ENCODE results near the gene IKZF2. TPM values are rescaled to one million over a fixed set of nuclear protein-coding genes. Genes with fewer than 3 reads are reported as not detected.

Gene IKZF2
- total and polyA plus RNA-seq, 4 donors: 1.3 to 51.4 (median 7.3) TPM

DNA sequence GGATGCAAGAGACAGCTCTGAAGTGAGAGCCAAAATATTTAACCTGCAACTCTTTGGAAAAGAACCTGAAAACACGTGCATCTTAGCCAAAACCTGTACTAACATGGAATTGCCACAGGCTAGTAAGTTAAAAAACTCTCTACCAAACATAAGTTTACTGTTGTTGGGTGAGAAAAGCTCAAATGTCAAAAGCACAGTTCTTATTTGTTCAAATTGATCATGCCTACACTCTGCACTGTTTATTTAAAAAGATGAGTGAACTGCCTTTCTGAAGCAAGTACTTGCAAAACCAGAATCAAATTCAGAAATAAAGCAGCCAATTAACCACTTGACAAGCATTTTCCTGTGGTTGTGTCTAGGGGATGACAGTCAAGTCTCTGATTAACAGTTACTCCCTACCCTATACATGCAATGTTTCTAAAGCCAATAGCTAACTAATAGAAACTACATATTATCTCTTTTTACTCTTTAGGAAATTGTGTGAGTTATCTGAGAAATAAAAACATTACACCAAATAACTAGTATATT is 5.6 kb downstream of the IKZF2 start:
- no peak for DNase-seq
- Histone ChIP-seq H3K9me3 (ENCODE audit: control insufficient read depth in 4 of 4, insufficient read depth in 3 of 4, low read length in 3 of 4) (no peaks in the 10 kb centered on the region), H3K27me3 (ENCODE audit: control insufficient read depth in 3 of 3, insufficient read depth in 3 of 3, low read length in 2 of 3) (no peaks in the 10 kb centered on the region), H3K27ac (ENCODE audit: low read depth in 1 of 2, low read length in 1 of 2) (no peak overlapping the region), H3K36me3 (ENCODE audit: control insufficient read depth in 4 of 4, insufficient read depth in 4 of 4, low read length in 4 of 4) (no peaks in the 10 kb centered on the region), H3K4me1 (ENCODE audit: control insufficient read depth in 5 of 5, insufficient read depth in 5 of 5, low read length in 5 of 5) (peaks cover 0 to 8% (median 0%) of the 10 kb centered on the region in 5 donors), H3K4me3 (no peak overlapping the region), H3K9ac (ENCODE audit: insufficient read depth in 1 of 2, low read length in 2 of 2) (no peak overlapping the region)
- ATAC-seq (ENCODE audit: insufficient read depth, low FRiP score): no peak
- WGBS, 2 donors: 51 to 64% methylated on average over 1 of the region's 1 CpG
- TF ChIP-seq, protein P1, sequence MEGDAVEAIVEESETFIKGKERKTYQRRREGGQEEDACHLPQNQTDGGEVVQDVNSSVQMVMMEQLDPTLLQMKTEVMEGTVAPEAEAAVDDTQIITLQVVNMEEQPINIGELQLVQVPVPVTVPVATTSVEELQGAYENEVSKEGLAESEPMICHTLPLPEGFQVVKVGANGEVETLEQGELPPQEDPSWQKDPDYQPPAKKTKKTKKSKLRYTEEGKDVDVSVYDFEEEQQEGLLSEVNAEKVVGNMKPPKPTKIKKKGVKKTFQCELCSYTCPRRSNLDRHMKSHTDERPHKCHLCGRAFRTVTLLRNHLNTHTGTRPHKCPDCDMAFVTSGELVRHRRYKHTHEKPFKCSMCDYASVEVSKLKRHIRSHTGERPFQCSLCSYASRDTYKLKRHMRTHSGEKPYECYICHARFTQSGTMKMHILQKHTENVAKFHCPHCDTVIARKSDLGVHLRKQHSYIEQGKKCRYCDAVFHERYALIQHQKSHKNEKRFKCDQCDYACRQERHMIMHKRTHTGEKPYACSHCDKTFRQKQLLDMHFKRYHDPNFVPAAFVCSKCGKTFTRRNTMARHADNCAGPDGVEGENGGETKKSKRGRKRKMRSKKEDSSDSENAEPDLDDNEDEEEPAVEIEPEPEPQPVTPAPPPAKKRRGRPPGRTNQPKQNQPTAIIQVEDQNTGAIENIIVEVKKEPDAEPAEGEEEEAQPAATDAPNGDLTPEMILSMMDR (IDR thresholded peaks at IDR 0.05; ENCODE audit: control extremely low read depth, extremely low read depth): no peak

DNA sequence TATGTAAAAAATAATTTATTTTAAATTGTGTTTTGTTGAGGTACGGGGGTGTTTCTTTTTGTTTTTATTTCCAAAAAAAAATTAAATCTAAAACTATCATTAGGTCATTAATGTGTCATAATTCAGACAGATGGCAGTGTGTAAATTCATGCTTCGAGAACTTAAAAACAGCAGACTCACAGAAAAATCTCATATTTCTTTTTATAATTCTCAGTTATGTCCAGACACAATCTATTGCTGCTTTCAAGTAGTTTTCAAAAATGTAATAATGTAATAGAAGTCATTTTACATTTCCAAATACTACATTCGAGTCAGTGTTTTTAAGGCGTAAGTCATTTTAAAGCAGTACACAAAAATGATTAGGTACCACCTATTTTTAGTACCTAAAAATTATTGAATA is 14.3 kb downstream of the IKZF2 start:
- Histone ChIP-seq H3K4me1 (ENCODE audit: control insufficient read depth in 5 of 5, insufficient read depth in 5 of 5, low read length in 5 of 5) (no peaks in the 10 kb centered on the region), H3K36me3 (ENCODE audit: control insufficient read depth in 4 of 4, insufficient read depth in 4 of 4, low read length in 4 of 4) (no peaks in the 10 kb centered on the region), H3K27me3 (ENCODE audit: control insufficient read depth in 3 of 3, insufficient read depth in 3 of 3, low read length in 2 of 3) (no peaks in the 10 kb centered on the region), H3K9me3 (ENCODE audit: control insufficient read depth in 4 of 4, insufficient read depth in 3 of 4, low read length in 3 of 4) (no peaks in the 10 kb centered on the region), H3K4me3 (no peak overlapping the region), H3K27ac (ENCODE audit: low read depth in 1 of 2, low read length in 1 of 2) (no peak overlapping the region), H3K9ac (ENCODE audit: insufficient read depth in 1 of 2, low read length in 2 of 2) (no peak overlapping the region)
- ATAC-seq (ENCODE audit: insufficient read depth, low FRiP score): no peak
- DNase-seq: no peak
- TF ChIP-seq, protein P1 (IDR thresholded peaks at IDR 0.05; ENCODE audit: control extremely low read depth, extremely low read depth): no peak
- WGBS, 2 donors: 84 to 93% methylated on average over 4 of the region's 4 CpGs

DNA sequence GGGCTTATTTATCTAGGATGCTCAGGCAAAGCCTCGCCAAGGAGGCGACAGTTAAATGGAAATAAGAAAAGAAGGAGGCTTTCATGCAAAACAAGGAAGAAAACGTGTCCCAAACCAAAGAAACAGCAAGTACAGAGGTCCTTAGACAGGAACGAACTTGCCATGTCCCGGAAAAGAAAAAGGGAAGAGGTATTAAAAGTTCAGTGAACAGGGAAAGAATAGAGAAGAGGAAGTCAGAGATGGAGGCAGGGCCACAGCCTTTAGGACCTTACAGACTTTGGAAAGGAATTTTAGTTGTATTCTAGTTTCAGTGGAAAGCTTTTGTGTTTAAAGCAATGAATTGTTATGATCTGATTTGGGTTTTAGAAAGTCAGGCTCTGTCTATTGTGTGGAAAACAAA is 22.1 kb downstream of the IKZF2 start:
- ATAC-seq (ENCODE audit: insufficient read depth, low FRiP score) (no peak), DNase-seq (no peak)
- Histone ChIP-seq H3K36me3 (ENCODE audit: control insufficient read depth in 4 of 4, insufficient read depth in 4 of 4, low read length in 4 of 4) (no peaks in the 10 kb centered on the region), H3K27me3 (ENCODE audit: control insufficient read depth in 3 of 3, insufficient read depth in 3 of 3, low read length in 2 of 3) (no peaks in the 10 kb centered on the region), H3K4me3 (no peak overlapping the region), H3K9me3 (ENCODE audit: control insufficient read depth in 4 of 4, insufficient read depth in 3 of 4, low read length in 3 of 4) (no peaks in the 10 kb centered on the region), H3K9ac (ENCODE audit: insufficient read depth in 1 of 2, low read length in 2 of 2) (no peak overlapping the region), H3K4me1 (ENCODE audit: control insufficient read depth in 5 of 5, insufficient read depth in 5 of 5, low read length in 5 of 5) (peaks cover 0 to 5% (median 3%) of the 10 kb centered on the region in 5 donors), H3K27ac (ENCODE audit: low read depth in 1 of 2, low read length in 1 of 2) (no peak overlapping the region)
- 44 to 68% methylated on average over 5 of the region's 5 CpGs for WGBS, 2 donors
- TF ChIP-seq, protein P1 (IDR thresholded peaks at IDR 0.05; ENCODE audit: control extremely low read depth, extremely low read depth): no peak

All from lung (tissue), 12 donors.